GM10847 (cell line): Measurements from ENCODE around the gene CYP4F2.

Source experiments
- POLR2A ChIP-seq: IDR thresholded peaks from 2 replicates; pipeline ENCODE4 v1.6.1; 2011; ENCODE audit not compliant: insufficient read length; ENCODE audit errors: extremely low read depth

Gene CYP4F2, protein sequence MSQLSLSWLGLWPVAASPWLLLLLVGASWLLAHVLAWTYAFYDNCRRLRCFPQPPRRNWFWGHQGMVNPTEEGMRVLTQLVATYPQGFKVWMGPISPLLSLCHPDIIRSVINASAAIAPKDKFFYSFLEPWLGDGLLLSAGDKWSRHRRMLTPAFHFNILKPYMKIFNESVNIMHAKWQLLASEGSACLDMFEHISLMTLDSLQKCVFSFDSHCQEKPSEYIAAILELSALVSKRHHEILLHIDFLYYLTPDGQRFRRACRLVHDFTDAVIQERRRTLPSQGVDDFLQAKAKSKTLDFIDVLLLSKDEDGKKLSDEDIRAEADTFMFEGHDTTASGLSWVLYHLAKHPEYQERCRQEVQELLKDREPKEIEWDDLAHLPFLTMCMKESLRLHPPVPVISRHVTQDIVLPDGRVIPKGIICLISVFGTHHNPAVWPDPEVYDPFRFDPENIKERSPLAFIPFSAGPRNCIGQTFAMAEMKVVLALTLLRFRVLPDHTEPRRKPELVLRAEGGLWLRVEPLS

DNA sequence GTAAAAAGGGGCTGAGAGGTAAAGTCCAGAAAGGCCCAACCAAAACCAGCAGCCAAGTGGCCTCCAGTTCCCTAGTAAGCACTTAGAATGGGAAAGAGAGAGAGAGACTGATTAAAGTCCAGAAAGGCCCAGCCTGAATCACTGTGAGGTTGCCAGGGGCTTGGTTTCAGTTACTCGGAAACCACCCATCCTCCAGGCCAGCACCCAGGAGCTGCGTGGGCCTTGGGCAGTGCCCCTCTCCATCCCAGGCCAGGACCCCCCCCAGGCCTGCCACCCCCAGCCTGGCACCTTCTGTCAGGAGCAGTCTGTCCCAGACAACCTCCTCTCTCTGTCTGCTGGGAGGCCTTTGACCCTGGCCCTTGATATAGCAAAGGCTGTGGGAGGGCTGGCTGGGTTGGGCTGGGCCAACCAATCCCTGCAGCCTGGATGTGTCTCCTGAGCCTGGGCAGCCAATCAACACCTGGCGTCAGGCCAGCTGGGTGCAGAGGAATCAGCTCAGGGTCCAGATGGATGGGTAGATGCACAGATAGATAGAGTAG lies at the start of gene CYP4F2:
TSS of gene CYP4F2 (minus strand) at position 337 of the 539 bp plus-strand sequence. CDS start 463 bp downstream, outside the sequence.
- no peak for TF ChIP-seq POLR2A

GRCh38 chr19:15945301-15945700 lies 47.4 kb upstream of the CYP4F2 start:
- TF ChIP-seq POLR2A, result no peak

GRCh38 chr19:15944401-15944800 lies 46.5 kb upstream of the CYP4F2 start:
- no peak for TF ChIP-seq POLR2A

DNA sequence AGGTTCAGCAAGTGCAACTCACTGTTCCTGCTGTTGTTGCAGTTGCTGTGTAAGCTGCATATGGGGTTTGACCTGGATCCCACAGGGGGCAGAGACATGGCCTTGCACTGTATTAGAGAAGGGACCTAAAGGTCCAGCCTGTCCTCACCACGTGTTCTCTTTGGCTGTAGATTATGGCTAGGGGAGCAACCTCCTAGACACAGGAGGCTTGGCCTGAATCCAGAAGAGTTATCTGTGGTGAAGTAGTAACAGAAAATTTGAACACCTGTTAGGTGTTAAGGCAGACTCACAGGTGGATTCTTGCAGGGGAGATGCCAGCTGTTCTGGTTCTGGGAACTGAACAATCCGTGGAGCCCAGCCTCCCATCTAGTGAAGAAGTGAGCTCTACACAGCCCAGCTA lies 39.9 kb upstream of the CYP4F2 start:
- no peak for TF ChIP-seq POLR2A

GRCh38 chr19:15936950-15937349 lies 39.1 kb upstream of the CYP4F2 start:
- TF ChIP-seq POLR2A, result no peak

DNA sequence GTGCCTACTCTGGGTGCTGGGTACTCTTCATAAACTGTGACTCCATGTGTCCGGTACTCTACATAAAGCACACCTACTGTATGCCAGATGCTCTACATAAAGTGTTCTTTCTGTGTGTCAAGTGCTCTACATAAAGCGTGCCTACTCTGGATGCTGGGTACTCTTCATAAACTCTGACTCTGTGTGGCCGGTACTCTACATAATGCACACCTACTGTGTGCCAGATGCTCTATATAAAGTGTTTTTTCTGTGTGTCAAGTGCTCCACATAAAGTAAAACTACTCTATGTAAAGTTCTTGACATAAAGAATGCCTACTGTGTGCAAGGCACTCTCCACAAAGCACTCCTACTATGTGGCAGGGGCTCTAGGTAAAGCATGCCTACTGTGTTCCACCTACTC lies 38.3 kb upstream of the CYP4F2 start:
- no peak for TF ChIP-seq POLR2A

- no peak for TF ChIP-seq POLR2A
Observed at GRCh38 chr19:15935167-15935702, 37.4 kb upstream of the CYP4F2 start.

DNA sequence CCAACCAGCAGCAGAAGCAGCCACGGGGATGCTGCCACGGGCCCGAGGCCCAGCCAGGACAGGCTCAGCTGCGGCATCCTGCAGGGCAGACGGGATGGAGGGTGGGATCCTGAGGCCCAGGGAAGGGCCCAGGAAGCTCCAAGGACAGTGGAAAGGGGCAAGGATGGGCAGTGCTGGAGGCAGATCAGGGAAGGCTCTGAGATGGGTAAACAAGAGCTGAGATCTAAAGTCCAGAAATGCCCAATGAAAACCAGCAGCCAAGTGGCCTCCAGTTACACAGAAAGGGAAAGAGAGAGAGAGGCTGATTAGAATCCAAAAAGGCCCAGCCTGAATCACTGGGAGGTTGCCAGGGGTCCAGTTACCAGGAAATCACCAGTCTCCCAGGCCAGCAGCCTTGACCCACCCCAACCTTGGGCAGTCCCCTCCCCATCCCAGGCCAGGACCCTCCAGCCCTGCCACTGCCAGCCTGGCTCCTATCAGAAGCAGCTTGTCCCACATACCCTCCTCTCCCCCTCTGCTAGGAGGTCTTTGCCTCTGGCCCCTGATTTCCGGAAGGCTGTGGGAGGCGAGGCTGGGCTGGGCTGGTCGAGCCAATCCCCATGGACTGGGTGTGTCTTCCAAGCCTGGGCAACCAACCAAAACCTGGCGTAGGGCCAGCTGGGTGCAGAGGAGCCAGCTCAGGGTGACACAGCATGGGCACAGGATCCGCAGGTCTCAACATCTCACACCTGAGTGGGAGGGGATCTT lies 36.6 kb upstream of the CYP4F2 start, which contains the start of gene CYP4F11:
TSS of gene CYP4F11 (minus strand) at position 198 of the 747 bp plus-strand sequence. CDS start at position 77, 121 bp downstream.
- TF ChIP-seq POLR2A, result no peak

GRCh38 chr19:15928321-15928720 lies 30.4 kb upstream of the CYP4F2 start:
- TF ChIP-seq POLR2A, result no peak

DNA sequence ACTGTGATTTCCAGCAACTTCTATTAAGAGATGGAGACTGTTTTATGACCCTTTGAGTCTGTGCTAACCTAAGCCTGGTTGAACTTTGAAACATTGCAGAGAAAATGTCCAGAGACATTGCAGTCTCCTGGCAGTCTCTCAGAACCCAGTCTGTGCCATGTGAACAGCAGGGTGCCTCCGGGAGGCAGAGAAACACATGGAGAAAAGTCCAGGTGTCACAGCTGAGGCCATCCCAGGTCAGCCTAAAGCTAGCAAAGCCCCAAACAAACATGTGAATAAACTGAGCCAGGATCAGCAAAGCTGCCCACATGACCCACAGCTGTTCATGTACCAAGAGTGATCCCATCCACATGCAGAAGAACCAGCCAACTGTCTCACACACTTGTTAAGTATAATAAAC lies 28.6 kb upstream of the CYP4F2 start:
- TF ChIP-seq POLR2A, result no peak

DNA sequence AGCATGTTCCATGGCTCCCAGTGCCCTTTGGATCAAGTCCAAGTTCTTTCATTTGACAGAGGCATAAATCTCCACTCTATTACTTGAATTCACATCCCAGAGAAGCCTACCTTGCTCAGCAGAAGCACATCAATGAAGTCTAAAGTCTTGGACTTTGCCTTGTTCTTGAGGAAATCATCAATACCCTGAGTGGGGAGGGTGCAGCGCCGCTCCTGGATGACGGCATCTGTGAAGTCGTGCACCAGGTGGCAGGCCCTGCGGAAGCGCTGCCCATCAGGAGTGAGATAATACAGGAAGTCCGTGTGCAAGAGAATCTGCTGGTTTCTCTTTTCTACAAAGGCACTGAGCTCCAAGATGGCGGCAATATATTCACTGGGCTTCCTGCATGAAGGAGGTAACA lies 25.8 kb upstream of the CYP4F2 start:
- no peak for TF ChIP-seq POLR2A

GRCh38 chr19:15922021-15922420 lies 24.1 kb upstream of the CYP4F2 start:
- TF ChIP-seq POLR2A, result no peak

- no peak for TF ChIP-seq POLR2A
Observed at GRCh38 chr19:15919243-15919642, 21.4 kb upstream of the CYP4F2 start.

DNA sequence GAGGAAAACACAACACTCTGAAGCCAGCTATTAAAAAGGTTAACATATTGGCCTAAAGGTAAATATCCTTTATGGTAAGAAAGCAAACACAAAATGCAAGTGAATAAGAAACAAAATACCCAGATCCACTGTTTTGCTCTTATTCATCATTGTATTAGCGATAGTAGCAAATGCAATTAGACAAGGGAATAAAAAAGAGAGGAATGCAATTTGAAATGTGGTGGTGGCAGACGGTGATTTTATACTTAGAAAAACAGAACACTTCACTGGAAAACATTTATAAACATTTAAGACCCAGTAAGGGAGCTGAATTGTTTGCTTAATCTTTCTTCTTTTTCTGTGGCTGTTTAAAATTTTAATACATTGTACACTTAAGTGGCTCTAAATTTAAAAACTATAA lies 17.2 kb upstream of the CYP4F2 start:
- no peak for TF ChIP-seq POLR2A

DNA sequence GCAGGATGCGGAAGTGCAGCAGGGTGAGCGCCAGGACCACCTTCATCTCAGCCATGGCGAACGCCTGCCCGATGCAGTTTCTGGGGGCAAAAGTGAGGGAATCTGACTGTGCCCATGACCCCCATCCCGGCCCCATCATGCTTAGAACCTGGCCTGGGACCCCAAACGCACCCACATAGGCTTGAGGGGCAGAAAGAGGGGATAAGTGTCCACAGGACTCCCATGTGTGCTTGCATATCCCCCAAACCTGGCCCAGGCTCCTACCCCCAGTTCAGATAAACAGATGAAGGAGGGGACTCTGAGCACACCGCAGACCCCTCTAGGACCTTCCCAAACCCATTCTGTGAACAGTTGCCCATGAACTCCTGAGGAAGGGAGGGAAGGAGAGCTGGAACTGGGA lies 16.0 kb upstream of the CYP4F2 start:
- TF ChIP-seq POLR2A, result no peak

DNA sequence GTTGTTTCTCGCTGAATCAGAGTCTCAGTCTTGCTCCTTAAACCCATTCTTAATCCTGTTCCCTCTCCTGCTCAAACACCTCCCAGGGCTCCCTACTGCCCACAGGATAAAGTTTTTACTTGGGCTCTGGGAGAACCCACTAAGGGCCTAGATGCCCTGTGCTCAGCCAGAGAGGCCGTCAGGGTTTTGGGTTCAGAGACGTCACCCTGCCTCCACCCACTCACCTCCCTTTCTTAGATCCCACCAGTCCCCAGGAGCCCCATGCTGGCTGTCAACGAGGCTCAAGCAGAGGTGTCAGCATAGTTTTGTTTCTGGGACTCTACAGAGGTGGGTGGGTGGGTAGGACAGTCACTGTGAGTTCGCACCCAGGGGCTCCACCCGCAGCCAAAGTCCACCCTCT lies 15.5 kb upstream of the CYP4F2 start:
- no peak for TF ChIP-seq POLR2A

DNA sequence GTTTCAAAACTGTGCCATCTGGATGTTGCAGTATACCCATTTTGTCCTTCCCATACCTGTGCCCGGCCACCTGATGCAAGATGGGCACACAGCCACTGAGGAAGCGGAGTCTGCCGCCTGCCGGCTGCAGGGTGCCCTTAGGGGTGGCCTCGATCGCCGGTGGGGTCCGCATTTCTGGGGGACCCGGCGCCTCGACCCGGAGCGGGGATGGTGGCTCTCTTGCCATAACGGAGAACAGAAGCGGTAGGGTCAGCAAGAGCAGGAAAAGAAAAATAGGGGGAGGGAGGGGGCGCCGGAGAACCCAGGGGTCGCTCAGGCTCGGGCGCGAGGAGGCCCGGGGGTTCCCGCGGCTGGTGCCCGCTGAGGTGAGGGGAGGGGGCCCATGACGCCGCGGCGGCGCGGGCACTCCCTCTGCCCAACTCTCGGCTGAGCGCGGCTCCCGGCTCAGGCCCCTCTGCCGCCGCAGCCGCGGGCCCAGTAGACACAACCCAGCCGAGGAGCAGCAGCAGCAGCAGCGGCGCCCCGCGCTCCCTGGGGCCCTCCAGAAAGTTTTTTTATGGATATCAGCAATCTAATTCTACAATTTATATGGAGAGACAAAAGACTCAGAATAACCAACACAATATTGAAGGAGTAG lies 13.8 kb upstream of the CYP4F2 start:
- TF ChIP-seq POLR2A, result no peak
